Gastroesophageal sphincter (tissue), 4 donors: ENCODE results near the gene APOL4. TPM values are rescaled to one million over a fixed set of nuclear protein-coding genes. Genes with fewer than 3 reads are reported as not detected.

Experiments
- ATAC-seq: fragments of 150-250 bp; one replicate; pipeline ENCODE4 v1.9.1; 2016; ENCODE audit warnings: mild to moderate bottlenecking, moderate library complexity
- H3K27ac ChIP-seq, 4 donors: fragments of 200-600 bp; sonication (generic) in 3 of 4; 1 replicate in 3 of 4; 2 replicates in 1 of 4; pipeline ENCODE4 v1.5.1; 2016 to 2019
- H3K27me3 ChIP-seq: fragments of 200-600 bp; sonication (generic); one replicate; pipeline ENCODE4 v1.5.1; 2019
- H3K36me3 ChIP-seq, 2 donors: fragments of 200-600 bp; sonication (generic); one replicate each; pipeline ENCODE4 v1.5.1; 2019; ENCODE audit warnings: control low read depth in 1 of 2
- H3K4me1 ChIP-seq, 3 donors: fragments of 200-600 bp; sonication (generic); 1 replicate in 2 of 3; 2 replicates in 1 of 3; pipeline ENCODE4 v1.5.1; 2016 to 2019; ENCODE audit warnings: control low read depth in 2 of 3
- H3K4me3 ChIP-seq, 2 donors: fragments of 200-600 bp; sonication (generic); one replicate each; pipeline ENCODE4 v1.5.1; 2019; ENCODE audit warnings: mild to moderate bottlenecking in 1 of 2, moderate library complexity in 1 of 2
- H3K9me3 ChIP-seq, 3 donors: fragments of 200-600 bp; sonication (generic); one replicate each; pipeline ENCODE4 v1.5.1; 2017 to 2019; ENCODE audit warnings: control low read depth in 2 of 3
- CTCF ChIP-seq, 4 experiments: fragments of 200-600 bp in 2 of 4; fragments of 450-650 bp in 2 of 4; sonication (generic) in 1 of 4; IDR thresholded peaks; one replicate each; pipeline ENCODE4 v1.5.1; 2017 to 2019; ENCODE audit warnings: antibody characterized with exemption in 4 of 4, mild to moderate bottlenecking in 2 of 4, moderate library complexity in 2 of 4
- EP300 ChIP-seq: sonication (generic); formaldehyde crosslinking; IDR thresholded peaks from one replicate; pipeline ENCODE4 v1.6.1; 2017; ENCODE audit warnings: antibody characterized with exemption, mild to moderate bottlenecking
- POLR2A ChIP-seq, 2 donors: fragments of 450-650 bp; IDR thresholded peaks; one replicate each; pipeline ENCODE4 v1.6.1; 2017; ENCODE audit warnings: antibody characterized with exemption in 2 of 2, mild to moderate bottlenecking in 2 of 2, moderate library complexity in 1 of 2
- POLR2AphosphoS5 ChIP-seq: sonication (generic); formaldehyde crosslinking; IDR thresholded peaks from one replicate; pipeline ENCODE4 v1.6.1; 2017; ENCODE audit warnings: antibody characterized with exemption
- WGBS, 2 donors: methylation state at CpG; one replicate each; pipeline ENCODE4 v1.1.5; 2018; ENCODE audit warnings: low coverage in 1 of 2; 5-methylcytosine and 5-hydroxymethylcytosine counted together
- total RNA-seq, 4 donors: library from RNA; depleted of rRNA; stranded (reverse); fragments of >200 nt; gene quantifications; one replicate each; pipeline ENCODE4 v1.1.0, GENCODE V29; 2016

APOL4 gene
- total RNA-seq, 4 donors from 2014 or later = 1.1 to 18.8 (median 5.4) TPM

GRCh38 chr22:36224245-36224644, 22.6 kb upstream of the APOL4 start:
- H3K4me1 ChIP-seq = peaks cover 0 to 7% (median 4%) of the 10 kb centered on the region in 3 donors
- peaks cover 0 to 43% of the 10 kb centered on the region in 2 donors for H3K36me3 ChIP-seq
- TF ChIP-seq EP300 = no peak
- no peak for TF ChIP-seq POLR2A (IDR thresholded peaks at IDR 0.05)
- TF ChIP-seq POLR2AphosphoS5 = no peak
- no peak for TF ChIP-seq CTCF (IDR thresholded peaks at IDR 0.05)
- H3K9me3 ChIP-seq = no peaks in the 10 kb centered on the region
- H3K27ac ChIP-seq = no peak overlapping the region
- no peak for ATAC-seq
- no peak overlapping the region for H3K4me3 ChIP-seq
- H3K27me3 ChIP-seq = no peaks in the 10 kb centered on the region
- no CpG with 5 or more reads among the region's 4 CpGs for WGBS, 2 donors

GRCh38 chr22:36223504-36223903, 21.9 kb upstream of the APOL4 start:
- H3K27ac ChIP-seq = no peak overlapping the region
- no peaks in the 10 kb centered on the region for H3K27me3 ChIP-seq
- ATAC-seq = no peak
- H3K9me3 ChIP-seq = no peaks in the 10 kb centered on the region
- H3K4me3 ChIP-seq = no peak overlapping the region
- WGBS, 2 donors = 82 to 89% methylated on average over 4 to 7 of the region's 8 CpGs
- H3K36me3 ChIP-seq = peaks cover 0 to 35% of the 10 kb centered on the region in 2 donors
- peaks cover 0 to 7% (median 4%) of the 10 kb centered on the region in 3 donors for H3K4me1 ChIP-seq
- TF ChIP-seq CTCF (IDR thresholded peaks at IDR 0.05) (no peak), POLR2AphosphoS5 (no peak), EP300 (no peak), POLR2A (IDR thresholded peaks at IDR 0.05) (no peak)

- Histone ChIP-seq H3K27ac (no peak overlapping the region), H3K9me3 (no peaks in the 10 kb centered on the region), H3K4me1 (peaks cover 0 to 7% (median 4%) of the 10 kb centered on the region in 3 donors), H3K4me3 (no peak overlapping the region), H3K27me3 (no peaks in the 10 kb centered on the region), H3K36me3 (peaks cover 0 to 30% of the 10 kb centered on the region in 2 donors)
- 84% methylated on average over 6 to 8 of the region's 9 CpGs for WGBS, 2 donors
- no peak for ATAC-seq
- no peak for TF ChIP-seq EP300
- TF ChIP-seq POLR2AphosphoS5 = no peak
- no peak for TF ChIP-seq CTCF (IDR thresholded peaks at IDR 0.05)
- no peak for TF ChIP-seq POLR2A (IDR thresholded peaks at IDR 0.05)
Observed at GRCh38 chr22:36222887-36223450, 21.4 kb upstream of the APOL4 start.

DNA sequence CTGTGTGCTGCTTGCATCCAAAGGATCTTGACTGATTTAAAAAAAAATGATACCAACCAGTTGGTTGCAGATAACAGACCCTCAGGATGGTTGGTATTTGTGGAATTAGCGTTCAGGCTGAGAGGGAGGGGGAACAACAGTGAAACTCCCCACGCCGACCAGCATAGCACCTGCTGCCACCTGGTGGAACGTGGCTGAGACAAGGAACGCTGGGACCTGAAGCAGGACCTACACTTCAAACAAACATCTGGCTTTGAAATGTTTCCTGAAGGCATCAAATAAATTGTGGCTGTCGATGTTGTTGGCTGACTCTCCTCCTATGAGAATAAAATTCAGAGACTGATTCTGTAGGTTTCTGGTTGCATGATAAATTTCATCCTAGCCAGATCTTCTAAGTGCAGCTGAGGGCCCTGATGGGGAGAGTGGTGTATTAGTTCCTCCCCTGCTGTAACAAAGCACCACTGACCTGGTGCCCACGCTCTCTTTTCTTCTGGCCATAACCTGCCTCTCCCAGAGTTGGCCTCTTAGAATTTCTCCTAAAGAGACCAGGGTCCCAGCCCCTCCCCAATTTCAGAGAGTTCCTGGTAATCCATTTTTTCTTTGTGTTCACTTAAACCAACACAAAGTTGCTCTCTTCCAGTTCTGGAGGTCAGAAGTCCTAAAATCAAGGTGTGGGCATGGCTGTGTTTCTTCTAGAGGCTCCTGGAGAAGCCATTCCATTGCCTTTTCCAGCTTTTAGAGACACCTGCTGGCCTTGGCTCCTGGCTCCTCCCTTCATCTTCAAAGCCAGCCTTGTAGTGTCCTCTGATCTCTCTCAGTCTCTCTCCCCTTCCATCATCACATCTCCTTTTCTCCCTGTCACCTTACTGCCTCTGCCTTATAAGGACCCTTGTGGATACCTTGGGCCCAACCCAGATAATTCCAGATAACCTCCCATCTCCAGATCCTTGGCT, 20.5 kb upstream of the APOL4 start:
- TF ChIP-seq POLR2A (IDR thresholded peaks at IDR 0.05) = no peak
- peak in 3 of 4 experiments; percentile 44 to 65 (median 49) for TF ChIP-seq CTCF (IDR thresholded peaks at IDR 0.05)
- 20 to 44% methylated on average over 2 to 7 of the region's 7 CpGs for WGBS, 2 donors
- ATAC-seq = peak; percentile 66

More for the DNA sequence above, 20.5 kb upstream of the APOL4 start:
- Histone ChIP-seq H3K9me3 (no peaks in the 10 kb centered on the region), H3K27me3 (no peaks in the 10 kb centered on the region), H3K4me3 (no peak overlapping the region), H3K27ac (no peak overlapping the region), H3K4me1 (peaks cover 0 to 7% (median 4%) of the 10 kb centered on the region in 3 donors), H3K36me3 (peaks cover 0 to 21% of the 10 kb centered on the region in 2 donors)
